HG03064 (cell line): ENCODE results near the gene LGALS1.
A peak's percentile ranks its signal among the peaks of the same experiment; 100 is the strongest.
"Not testable (repeated sequence)": the region's sequence is repeated elsewhere in the genome, so short reads cannot be mapped to it uniquely, and the experiment has no call there.

Source experiments
- ATAC-seq: cut with Tn5 transposase; IDR thresholded peaks from one replicate; pipeline ENCODE4 v1.9.1; 2021; ENCODE audit warnings: low read depth; ENCODE audit not compliant: unreplicated experiment

LGALS1 gene

GRCh38 chr22:37639070-37639760 lies 36.2 kb upstream of the LGALS1 start, which contains the start of gene SH3BP1:
TSS of gene SH3BP1 (plus strand) at chr22:37639669. CDS start at chr22:37639788, 119 bp downstream.
- ATAC-seq, result no peak

GRCh38 chr22:37639771-37640590 lies 35.5 kb upstream of the LGALS1 start:
- no peak for ATAC-seq

DNA sequence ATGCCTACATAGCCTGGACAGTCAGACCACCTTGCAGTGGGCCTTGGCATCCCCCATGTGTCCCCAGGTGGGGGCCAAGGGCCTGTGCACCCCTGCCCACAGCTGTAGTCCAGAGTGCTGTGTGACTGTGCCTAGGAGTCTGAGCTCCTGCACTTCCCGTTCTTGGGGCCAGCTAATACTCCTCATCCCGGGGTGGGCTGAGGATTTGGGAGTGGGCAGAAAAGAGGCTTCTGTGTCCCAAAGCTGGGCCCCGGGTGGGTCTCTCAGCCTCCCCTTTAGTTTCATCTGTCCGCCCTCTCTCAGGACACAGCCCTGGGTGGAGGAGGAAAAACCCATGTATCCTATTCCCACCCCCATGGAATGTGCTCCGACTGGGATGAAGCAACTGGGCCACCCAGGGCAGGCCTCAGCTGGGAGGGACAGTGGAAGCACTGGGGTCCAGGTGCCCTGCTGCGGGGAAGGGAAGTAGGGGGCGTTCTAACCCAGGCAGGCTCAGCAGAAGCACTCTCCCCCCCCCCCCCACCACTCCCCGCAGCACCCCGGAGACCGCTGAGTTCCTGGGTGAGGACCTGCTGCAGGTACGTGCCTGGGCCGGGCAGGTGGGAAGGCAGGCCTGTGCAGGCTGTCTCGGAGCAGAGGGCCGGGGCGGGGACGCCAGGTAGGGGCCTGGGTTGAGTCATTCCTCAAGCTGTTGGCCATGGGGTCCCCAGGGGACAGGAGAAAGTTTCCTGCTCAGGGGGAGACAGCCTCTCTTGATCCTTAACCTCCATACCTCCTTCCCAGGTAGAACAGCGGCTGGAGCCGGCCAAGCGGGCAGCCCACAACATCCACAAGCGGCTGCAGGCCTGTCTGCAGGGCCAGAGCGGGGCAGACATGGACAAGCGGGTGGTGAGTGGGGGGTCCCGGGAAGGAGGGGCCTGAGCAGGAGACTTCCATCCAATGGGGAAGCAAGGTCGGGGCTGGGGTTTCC lies 34.6 kb upstream of the LGALS1 start:
- no peak for ATAC-seq

- ATAC-seq, result no peak
Observed at GRCh38 chr22:37641561-37641949, 33.9 kb upstream of the LGALS1 start.

DNA sequence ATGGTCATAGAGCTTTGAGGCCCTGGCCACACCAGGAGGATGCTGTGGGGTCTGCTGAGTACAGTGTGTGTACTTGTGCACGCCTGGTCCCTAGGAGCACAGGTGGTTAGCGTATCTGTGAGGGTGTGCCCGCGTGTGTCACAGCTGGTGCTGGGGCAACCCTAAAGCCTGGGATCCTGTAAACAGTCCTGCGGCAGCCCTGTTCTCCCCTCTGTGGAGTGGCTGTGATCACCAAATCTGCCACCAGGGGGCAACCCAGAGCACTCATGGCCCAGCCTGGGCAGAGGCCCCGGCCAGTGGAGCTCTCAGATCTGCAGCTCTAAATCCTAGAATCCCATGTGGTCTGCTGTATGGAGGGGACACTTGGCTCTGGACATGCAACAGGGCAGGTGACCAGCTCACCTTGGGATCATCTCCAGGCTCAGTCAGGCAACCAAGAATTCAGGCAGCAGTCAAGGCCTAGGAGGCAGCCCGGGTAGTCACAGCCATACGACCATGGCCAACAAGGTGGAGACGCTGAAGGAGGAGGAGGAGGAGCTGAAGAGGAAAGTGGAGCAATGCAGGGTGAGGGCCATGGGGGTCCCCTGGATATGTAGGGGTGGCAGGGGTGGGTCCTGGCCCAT lies 32.1 kb upstream of the LGALS1 start:
- no peak for ATAC-seq

- no peak for ATAC-seq
Observed at GRCh38 chr22:37647317-37647716, 28.1 kb upstream of the LGALS1 start.

DNA sequence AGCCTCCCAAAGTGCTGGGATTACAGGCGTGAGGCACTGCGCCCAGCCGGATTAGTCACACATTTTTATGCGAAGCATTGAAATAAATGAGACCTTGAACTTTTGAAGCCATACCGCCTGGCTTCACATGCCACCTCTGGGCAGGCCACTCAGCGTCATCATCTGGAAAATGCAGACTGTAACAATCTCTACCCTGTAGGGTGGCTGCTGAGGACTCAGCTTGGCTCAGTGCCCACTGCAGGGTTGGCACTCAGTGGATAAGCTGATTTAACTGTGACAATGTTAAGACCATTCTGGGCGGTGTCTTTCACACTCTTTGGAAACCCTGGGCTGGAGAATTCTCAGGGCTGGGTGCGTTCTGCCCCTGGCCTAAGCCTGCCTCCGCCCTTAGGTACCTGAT lies 27.5 kb upstream of the LGALS1 start:
- no peak for ATAC-seq

DNA sequence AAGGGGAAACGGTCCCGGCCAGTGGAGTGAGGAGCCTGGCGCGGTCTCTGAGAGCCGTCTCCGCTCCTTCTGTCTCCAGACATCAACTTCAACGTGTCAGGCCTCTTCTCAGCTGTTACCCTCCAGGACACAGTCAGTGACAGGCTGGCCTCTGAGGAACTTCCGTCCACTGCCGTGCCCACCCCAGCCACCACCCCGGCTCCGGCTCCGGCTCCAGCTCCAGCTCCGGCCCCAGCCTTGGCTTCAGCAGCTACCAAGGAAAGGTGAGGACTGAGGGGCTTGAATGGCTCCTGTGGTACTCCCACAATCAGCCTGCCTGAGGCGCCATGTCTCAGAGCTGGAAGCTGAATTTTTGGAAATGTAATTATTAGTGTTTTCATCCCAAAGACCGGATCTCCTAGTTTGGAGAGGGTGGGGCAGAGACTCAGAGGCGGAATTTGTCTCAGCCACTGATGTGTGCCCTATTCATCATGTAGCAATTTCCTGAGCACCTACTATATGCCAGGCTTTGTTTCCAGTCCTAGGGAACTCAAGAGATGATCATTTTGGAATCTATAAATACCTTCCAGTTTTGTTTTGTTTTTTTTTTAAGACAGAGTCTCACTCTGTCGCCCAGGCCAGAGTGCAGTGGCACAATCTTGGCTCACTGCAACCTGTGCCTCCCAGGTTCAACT lies 24.8 kb upstream of the LGALS1 start:
- ATAC-seq, result no peak

DNA sequence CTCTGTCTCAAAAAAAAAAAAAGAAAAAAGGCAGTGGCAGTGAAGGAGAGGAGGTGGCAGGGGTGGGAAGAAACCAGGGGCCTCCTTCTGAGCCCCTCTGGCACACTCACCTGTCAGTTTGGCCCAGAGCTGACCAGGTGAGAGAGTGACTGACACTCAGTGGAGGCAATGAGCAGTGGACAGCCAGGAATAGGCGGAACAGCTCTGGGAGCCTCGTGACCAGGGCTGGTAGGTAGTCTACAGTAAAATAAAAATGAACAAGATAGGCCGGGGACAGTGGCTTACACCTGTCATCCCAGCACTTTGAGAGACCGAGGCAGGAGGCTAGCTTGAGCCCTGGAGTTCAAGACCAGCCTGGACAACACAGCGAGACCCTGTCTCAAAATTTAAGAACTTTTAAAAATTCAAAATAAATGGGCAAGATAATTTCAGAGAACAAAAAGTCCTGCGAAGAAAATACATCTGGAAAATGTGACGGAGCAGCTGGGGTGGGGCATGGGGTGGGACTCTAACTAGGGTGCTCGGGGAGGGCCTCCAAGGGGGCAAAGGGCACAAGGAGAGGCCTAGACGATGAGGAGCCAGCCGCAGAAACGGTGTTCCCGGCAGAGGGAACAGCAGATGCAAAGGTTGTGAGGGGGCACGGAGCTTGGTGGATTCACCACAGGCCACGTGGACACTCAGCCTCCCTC lies 20.7 kb upstream of the LGALS1 start:
- ATAC-seq, result no peak

GRCh38 chr22:37655252-37655563 lies 20.2 kb upstream of the LGALS1 start:
- ATAC-seq, result no peak

- not testable (repeated sequence) for ATAC-seq
Observed at GRCh38 chr22:37656583-37656982, 18.9 kb upstream of the LGALS1 start.

DNA sequence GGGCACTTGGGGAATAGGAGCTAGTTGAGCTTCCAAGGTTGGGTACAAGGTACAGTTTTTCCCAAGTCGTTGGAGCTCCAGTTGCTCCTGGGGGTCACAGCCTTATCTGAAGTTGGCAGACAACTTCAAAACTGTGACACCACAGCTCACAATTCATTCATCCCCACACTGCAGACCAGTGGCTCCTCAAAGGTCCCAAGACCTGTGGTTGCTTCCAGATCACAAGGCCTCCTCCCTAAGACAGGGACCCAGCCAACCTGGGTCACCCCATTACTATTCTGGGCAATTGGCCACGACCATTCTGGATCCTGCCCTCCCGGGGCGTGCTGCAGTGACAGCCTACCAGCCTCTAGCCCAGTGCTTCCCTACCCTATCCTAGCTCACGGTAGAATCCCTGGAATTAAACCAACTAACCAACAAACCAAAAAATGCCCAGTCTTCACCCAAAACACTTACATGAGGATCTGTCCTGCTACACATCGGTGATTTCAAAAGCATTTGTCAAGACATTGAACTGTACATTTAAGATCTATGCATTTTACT lies 17.8 kb upstream of the LGALS1 start:
- ATAC-seq, result no peak

DNA sequence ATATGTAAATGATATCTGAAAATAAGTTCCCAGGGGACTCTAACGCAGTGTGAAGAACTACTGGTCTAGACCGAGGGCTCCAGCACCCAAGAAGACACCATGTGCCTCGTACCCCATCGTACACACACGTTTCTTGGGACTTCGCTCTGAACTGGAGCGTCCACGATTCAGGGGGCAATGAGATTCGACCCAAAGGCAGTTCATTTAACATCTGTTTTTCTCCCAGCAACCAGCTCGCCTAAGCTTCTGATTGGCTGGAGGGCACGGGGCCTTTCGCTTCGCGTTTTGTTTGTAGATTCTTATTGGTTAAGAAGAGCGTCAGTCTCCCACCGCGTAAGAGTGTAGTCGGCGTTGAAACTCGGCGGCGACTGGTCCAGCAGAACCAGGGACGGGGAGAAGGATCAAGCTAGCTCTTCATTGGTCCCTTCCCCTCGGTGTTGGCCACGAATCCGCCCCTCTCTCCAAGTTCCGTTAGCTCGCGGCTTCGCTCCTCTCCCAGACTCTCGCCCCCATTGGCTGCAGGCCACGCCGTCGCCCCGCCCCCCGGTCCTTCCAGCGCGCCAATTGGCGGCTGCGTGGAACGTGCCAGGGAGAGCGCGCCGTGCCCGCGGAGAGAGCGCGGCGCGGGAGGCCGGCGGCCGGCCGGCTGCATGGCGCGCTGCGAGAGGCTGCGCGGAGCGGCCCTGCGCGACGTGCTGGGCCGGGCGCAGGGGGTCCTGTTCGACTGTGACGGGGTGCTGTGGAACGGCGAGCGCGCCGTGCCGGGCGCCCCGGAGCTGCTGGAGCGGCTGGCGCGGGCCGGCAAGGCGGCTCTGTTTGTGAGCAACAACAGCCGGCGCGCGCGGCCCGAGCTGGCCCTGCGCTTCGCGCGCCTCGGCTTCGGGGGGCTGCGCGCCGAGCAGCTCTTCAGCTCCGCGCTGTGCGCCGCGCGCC lies 17.0 kb upstream of the LGALS1 start, which contains the start of gene PDXP:
Gene PDXP (plus strand): TSS at position 591 of the 933 bp plus-strand sequence. CDS start 60 bp downstream, at position 651.
- peak; percentile 71 for ATAC-seq

- peak; percentile 7 for ATAC-seq
Observed at GRCh38 chr22:37659066-37659896, 16.2 kb upstream of the LGALS1 start.

DNA sequence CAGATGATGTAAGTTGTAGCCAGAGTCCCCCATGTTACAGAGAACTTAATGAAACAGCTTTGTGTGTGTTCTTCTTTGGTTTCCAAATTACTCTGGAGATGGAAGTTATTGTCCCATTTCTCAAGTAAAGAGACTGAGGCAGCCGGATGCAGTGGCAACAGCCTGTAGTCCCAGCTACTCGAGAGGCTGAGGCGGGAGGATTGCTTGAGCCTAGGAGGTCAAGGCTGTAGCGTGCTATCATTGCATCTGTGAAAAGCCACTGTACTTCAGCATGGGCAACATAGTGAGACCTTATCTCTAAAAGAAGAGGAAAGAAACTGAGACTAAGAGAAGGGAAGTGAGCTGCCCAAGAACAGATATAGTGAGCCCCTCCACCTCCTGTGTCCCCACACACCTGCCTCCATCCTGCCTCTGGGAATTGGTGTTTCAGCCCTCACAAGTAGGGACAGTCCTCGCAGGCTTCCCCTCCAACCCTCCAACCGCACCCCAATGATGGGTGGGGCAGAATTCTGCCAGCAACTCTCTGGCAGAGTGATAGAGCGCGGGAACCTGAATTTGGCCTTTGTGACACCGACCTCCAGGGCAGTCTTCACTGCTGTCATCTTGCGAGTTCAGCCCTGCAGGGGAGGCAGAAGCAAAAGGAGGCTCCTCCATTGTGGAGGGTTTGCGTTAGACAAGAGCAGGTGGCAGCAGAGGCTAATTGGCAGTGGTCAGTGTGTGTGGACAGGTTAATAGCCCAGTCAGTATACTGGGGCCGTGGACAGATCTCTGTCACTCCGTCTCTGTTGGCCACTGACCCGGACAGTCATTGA lies 15.3 kb upstream of the LGALS1 start:
- ATAC-seq, result no peak

DNA sequence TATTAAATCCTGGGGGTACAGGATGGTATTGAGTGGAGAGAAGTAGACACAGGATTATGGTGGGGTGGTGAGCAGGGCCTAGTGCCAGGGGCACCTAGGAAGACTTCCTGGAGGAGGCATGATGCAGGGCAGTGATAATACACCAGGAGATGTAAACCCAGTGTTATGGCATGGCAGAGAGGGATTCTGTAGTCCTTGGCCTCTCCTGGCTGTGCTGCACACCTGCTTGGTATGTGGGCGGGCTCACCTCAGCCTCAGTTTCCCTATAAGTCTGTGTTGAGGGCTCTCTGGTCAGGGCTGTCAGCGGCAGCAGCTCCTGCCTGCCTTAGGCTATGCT lies 14.8 kb upstream of the LGALS1 start:
- ATAC-seq, result no peak
